Effector CD4-positive, alpha-beta T cell (primary cell): ENCODE measurements around the gene APLNR.

Experiments
- DNase-seq: peaks from one replicate; pipeline ENCODE4 v3.0.0-alpha.2; 2020

APLNR gene

GRCh38 chr11:57251037-57251436 is 14.0 kb upstream of the APLNR start:
- DNase-seq, result no peak

GRCh38 chr11:57249384-57250319 is 12.6 kb upstream of the APLNR start:
- no peak for DNase-seq

- no peak for DNase-seq
Measured at GRCh38 chr11:57248780-57249383, 11.8 kb upstream of the APLNR start.

- DNase-seq, result no peak
Measured at GRCh38 chr11:57244911-57245310, 7.9 kb upstream of the APLNR start.

GRCh38 chr11:57241353-57241972 is 4.4 kb upstream of the APLNR start:
- DNase-seq, result no peak

GRCh38 chr11:57240757-57241156 is 3.7 kb upstream of the APLNR start:
- DNase-seq, result no peak

GRCh38 chr11:57240007-57240406 is 3.0 kb upstream of the APLNR start:
- no peak for DNase-seq

GRCh38 chr11:57239348-57239747 is 2.3 kb upstream of the APLNR start:
- DNase-seq, result no peak

- no peak for DNase-seq
Measured at GRCh38 chr11:57235761-57236703, 1.0 kb downstream of the APLNR start.

- no peak for DNase-seq
Measured at GRCh38 chr11:57233702-57234101, 3.3 kb downstream of the APLNR start.

- no peak for DNase-seq
Measured at GRCh38 chr11:57231539-57232253, 5.4 kb downstream of the APLNR start.

- no peak for DNase-seq
Measured at GRCh38 chr11:57230791-57231538, 6.1 kb downstream of the APLNR start.

GRCh38 chr11:57230316-57230715 is 6.7 kb downstream of the APLNR start:
- no peak for DNase-seq

- no peak for DNase-seq
Measured at GRCh38 chr11:57228600-57228999, 8.4 kb downstream of the APLNR start.

- no peak for DNase-seq
Measured at GRCh38 chr11:57224537-57224936, 12.5 kb downstream of the APLNR start.

GRCh38 chr11:57224128-57224527 is 12.9 kb downstream of the APLNR start:
- DNase-seq, result no peak

GRCh38 chr11:57223601-57224000 is 13.4 kb downstream of the APLNR start:
- DNase-seq, result no peak

GRCh38 chr11:57222239-57222638 is 14.8 kb downstream of the APLNR start:
- no peak for DNase-seq

- DNase-seq, result no peak
Measured at GRCh38 chr11:57219021-57219627, 17.9 kb downstream of the APLNR start.

GRCh38 chr11:57217053-57217452 is 20.0 kb downstream of the APLNR start:
- no peak for DNase-seq

GRCh38 chr11:57216463-57216862 is 20.6 kb downstream of the APLNR start:
- DNase-seq, result no peak
